Measurements from ENCODE around the gene RIMS4. TPM values are rescaled to one million over a fixed set of nuclear protein-coding genes. Genes with fewer than 3 reads are reported as not detected.
A peak's percentile ranks its signal among the peaks of the same experiment; 100 is the strongest.

The RIMS4 gene
- total and polyA plus RNA-seq, 2 of the 13 experiments (the other 11 are each of a cell fraction or from before 2014, with no cell fraction given) = 0.01 to 0.07 TPM

DNA sequence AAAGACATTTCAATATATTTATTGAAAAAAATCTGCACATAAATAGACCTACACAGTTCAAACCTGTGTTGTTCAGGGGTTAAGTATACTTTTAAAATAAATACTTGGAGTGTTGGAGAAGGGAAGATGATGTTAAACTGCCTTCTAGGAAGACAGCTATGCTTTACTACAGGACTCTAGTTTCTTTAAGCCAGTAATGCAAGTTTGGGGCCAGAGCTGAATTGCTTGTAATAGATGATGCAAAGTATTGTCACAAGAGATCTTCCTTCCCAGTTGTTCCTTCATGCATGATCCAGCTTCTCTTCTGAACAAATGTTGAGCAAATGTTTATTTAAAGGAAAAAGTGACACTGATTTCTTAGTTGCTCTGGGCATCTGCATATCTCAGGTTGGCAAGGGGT, 20.2 kb upstream of the RIMS4 start (continued):
- TF ChIP-seq ZNF282 (IDR thresholded peaks at IDR 0.05; ENCODE audit: partially characterized antibody) (no peak), ZNF556 (CRISPR knock-in tag; IDR thresholded peaks at IDR 0.05; ENCODE audit: borderline replicate concordance) (no peak), SMYD3 (CRISPR knock-in tag; IDR thresholded peaks at IDR 0.05) (no peak), JUN (CRISPR knock-in tag; IDR thresholded peaks at IDR 0.05) (no peak)
- TF ChIP-seq, protein P1, sequence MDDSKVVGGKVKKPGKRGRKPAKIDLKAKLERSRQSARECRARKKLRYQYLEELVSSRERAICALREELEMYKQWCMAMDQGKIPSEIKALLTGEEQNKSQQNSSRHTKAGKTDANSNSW (CRISPR knock-in tag; IDR thresholded peaks at IDR 0.05; ENCODE audit: borderline replicate concordance) = no peak
- TF ChIP-seq, protein P2, sequence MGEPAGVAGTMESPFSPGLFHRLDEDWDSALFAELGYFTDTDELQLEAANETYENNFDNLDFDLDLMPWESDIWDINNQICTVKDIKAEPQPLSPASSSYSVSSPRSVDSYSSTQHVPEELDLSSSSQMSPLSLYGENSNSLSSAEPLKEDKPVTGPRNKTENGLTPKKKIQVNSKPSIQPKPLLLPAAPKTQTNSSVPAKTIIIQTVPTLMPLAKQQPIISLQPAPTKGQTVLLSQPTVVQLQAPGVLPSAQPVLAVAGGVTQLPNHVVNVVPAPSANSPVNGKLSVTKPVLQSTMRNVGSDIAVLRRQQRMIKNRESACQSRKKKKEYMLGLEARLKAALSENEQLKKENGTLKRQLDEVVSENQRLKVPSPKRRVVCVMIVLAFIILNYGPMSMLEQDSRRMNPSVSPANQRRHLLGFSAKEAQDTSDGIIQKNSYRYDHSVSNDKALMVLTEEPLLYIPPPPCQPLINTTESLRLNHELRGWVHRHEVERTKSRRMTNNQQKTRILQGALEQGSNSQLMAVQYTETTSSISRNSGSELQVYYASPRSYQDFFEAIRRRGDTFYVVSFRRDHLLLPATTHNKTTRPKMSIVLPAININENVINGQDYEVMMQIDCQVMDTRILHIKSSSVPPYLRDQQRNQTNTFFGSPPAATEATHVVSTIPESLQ (CRISPR knock-in tag; conservative IDR thresholded peaks at IDR 0.05) = no peak

DNA sequence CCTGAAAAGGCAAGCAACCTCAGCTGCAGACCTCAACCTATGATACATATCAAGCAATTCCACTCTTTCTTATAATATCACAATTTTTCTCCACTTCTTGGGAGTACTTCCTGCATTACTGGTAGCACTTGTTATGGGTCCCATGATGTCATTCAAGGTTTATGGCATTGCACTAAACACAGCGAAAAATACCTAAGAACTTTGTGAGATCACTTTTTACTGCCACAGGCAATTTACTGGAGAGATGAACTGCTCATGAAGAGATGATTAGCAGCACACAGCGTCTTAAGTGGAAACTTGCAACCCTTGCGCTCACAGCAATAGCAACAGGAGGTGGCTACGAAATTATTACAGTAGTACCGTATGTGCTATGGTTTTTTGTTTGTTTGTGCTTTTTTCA, 19.3 kb upstream of the RIMS4 start:
- H2AFZ ChIP-seq (ENCODE audit: low read length) = no peak overlapping the region
- no peak overlapping the region for H3K27ac ChIP-seq (ENCODE audit: extremely low read length, insufficient read depth, low read length)
- no peaks in the 10 kb centered on the region for H3K36me3 ChIP-seq (replicated peaks in 1 of 2; ENCODE audit: control insufficient read depth in 1 of 2, insufficient read depth in 2 of 2, low read length in 2 of 2)
- peak; percentile 52 for TF ChIP-seq ATF7 (IDR thresholded peaks at IDR 0.05)
- no peak for TF ChIP-seq ATF7 (CRISPR knock-in tag; IDR thresholded peaks at IDR 0.05)
- TF ChIP-seq, protein P3, sequence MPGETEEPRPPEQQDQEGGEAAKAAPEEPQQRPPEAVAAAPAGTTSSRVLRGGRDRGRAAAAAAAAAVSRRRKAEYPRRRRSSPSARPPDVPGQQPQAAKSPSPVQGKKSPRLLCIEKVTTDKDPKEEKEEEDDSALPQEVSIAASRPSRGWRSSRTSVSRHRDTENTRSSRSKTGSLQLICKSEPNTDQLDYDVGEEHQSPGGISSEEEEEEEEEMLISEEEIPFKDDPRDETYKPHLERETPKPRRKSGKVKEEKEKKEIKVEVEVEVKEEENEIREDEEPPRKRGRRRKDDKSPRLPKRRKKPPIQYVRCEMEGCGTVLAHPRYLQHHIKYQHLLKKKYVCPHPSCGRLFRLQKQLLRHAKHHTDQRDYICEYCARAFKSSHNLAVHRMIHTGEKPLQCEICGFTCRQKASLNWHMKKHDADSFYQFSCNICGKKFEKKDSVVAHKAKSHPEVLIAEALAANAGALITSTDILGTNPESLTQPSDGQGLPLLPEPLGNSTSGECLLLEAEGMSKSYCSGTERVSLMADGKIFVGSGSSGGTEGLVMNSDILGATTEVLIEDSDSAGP (CRISPR knock-in tag; IDR thresholded peaks at IDR 0.05; ENCODE audit: borderline replicate concordance) = no peak
- H3K9ac ChIP-seq (ENCODE audit: insufficient read depth, low read depth, low read length) = no peak overlapping the region
- no peak overlapping the region for H3K4me2 ChIP-seq (ENCODE audit: low read depth, low read length)
- no peaks in the 10 kb centered on the region for H3K79me2 ChIP-seq (ENCODE audit: insufficient read depth, low read length)
- no peaks in the 10 kb centered on the region for H3K4me1 ChIP-seq (ENCODE audit: insufficient read depth, low read length)
- H4K20me1 ChIP-seq (ENCODE audit: insufficient read depth, low read length) = no peaks in the 10 kb centered on the region
- intact Hi-C loops (cut with micrococcal nuclease; ENCODE audit: unreplicated experiment) (no loop called here), in situ Hi-C loops (cut with HindIII; ENCODE audit: extremely low pct_ligation_motif_present, low pct_unique_long_range_greater_than_20kb) (no loop called here)
- ATAC-seq = no peak
- no peak for FAIRE-seq
- no peak for DNase-seq (ENCODE audit: low spot score)
- H3K4me3 ChIP-seq (replicated peaks in 1 of 3; ENCODE audit: insufficient read depth in 1 of 3, low read depth in 2 of 3, low read length in 3 of 3) = no peak overlapping the region
- no peaks in the 10 kb centered on the region for H3K9me3 ChIP-seq (ENCODE audit: low read length)
- no TSS peak for BruUV-seq (replicated peaks)
- POLR2A ChIA-PET = no interaction called here
- CTCF ChIA-PET (ENCODE audit: low intra/inter-chr PET ratio, low total read pairs) = no interaction called here
- H3K27me3 ChIP-seq (ENCODE audit: control insufficient read depth in 1 of 2, insufficient read depth in 2 of 2, low read length in 2 of 2) = peaks cover 3 to 13% of the 10 kb centered on the region in 2 experiments; a peak in 1 of 5 replicates
- 31% methylated on average over 5 of the region's 5 CpGs for WGBS (ENCODE audit: low lambda C conversion rate)
